ENCODE data around the gene CCDC87. TPM values are rescaled to one million over a fixed set of nuclear protein-coding genes. Genes with fewer than 3 reads are reported as not detected.
"Not testable (repeated sequence)": the region's sequence is repeated elsewhere in the genome, so short reads cannot be mapped to it uniquely, and the experiment has no call there.

CCDC87 gene
- total and polyA plus RNA-seq, 4 donors, result 0.14 to 0.17 (median 0.14) TPM; not detected in 1

GRCh38 chr11:66607126-66607834 lies 14.4 kb upstream of the CCDC87 start (continued):
- TF ChIP-seq ATF3 (IDR thresholded peaks at IDR 0.05) (no peak), RAD21 (IDR thresholded peaks at IDR 0.05) (peak; percentile 44 to 48), FOXA1 (IDR thresholded peaks at IDR 0.05) (peak; percentile 48), SP1 (IDR thresholded peaks at IDR 0.05) (peak; percentile 96), NR2F2 (IDR thresholded peaks at IDR 0.05) (peak; percentile 78), EGR1 (IDR thresholded peaks at IDR 0.05; ENCODE audit: low read depth in 2 of 2) (peak; percentile 46 to 58)

GRCh38 chr11:66606608-66607007 lies 13.7 kb upstream of the CCDC87 start:
- not testable (repeated sequence) for DNase-seq (ENCODE audit: low spot score); H3K9me3 ChIP-seq (ENCODE audit: control insufficient read depth in 4 of 4, low read length in 3 of 4); H3K9ac ChIP-seq (ENCODE audit: low read depth in 1 of 2, low read length in 2 of 2); H3K4me3 ChIP-seq (ENCODE audit: low read depth in 1 of 3, low read length in 3 of 3); H3K27me3 ChIP-seq (ENCODE audit: control insufficient read depth in 4 of 4, insufficient read depth in 4 of 4, low read length in 3 of 4)
- peak overlapping the region; percentile 75 to 89 for H3K27ac ChIP-seq (ENCODE audit: low read depth in 1 of 2, low read length in 2 of 2)
- peaks cover 3 to 14% (median 8%) of the 10 kb centered on the region in 4 donors for H3K36me3 ChIP-seq (ENCODE audit: control insufficient read depth in 4 of 4, insufficient read depth in 3 of 4, low read depth in 1 of 4, low read length in 3 of 4)
- H3K4me1 ChIP-seq (ENCODE audit: control insufficient read depth in 4 of 4, insufficient read depth in 4 of 4, low read length in 3 of 4), result peaks cover 15 to 52% (median 40%) of the 10 kb centered on the region in 4 donors
- 84% methylated on average over 3 of the region's 3 CpGs for WGBS

- Histone ChIP-seq H3K27ac (ENCODE audit: low read depth in 1 of 2, low read length in 2 of 2) (peak overlapping the region in 1 of 2 donors; percentile 53), H3K4me3 (ENCODE audit: low read depth in 1 of 3, low read length in 3 of 3) (no peak overlapping the region), H3K27me3 (ENCODE audit: control insufficient read depth in 4 of 4, insufficient read depth in 4 of 4, low read length in 3 of 4) (no peaks in the 10 kb centered on the region), H3K4me1 (ENCODE audit: control insufficient read depth in 4 of 4, insufficient read depth in 4 of 4, low read length in 3 of 4) (peaks cover 18 to 72% (median 58%) of the 10 kb centered on the region in 4 donors), H3K36me3 (ENCODE audit: control insufficient read depth in 4 of 4, insufficient read depth in 3 of 4, low read depth in 1 of 4, low read length in 3 of 4) (peaks cover 3 to 14% (median 8%) of the 10 kb centered on the region in 4 donors), H3K9ac (ENCODE audit: low read depth in 1 of 2, low read length in 2 of 2) (no peak overlapping the region), H3K9me3 (ENCODE audit: control insufficient read depth in 4 of 4, low read length in 3 of 4) (no peaks in the 10 kb centered on the region)
- TF ChIP-seq SP1 (IDR thresholded peaks at IDR 0.05) (no peak), MAX (IDR thresholded peaks at IDR 0.05) (no peak), HNF4A (conservative IDR thresholded peaks at IDR 0.05) (peak; percentile 11 to 37), TAF1 (conservative IDR thresholded peaks at IDR 0.05) (no peak), CTCF (IDR thresholded peaks at IDR 0.05; ENCODE audit: low read depth, low read length, missing input control) (no peak), RAD21 (IDR thresholded peaks at IDR 0.05) (no peak), GABPA (IDR thresholded peaks at IDR 0.05 in 1 of 2, conservative IDR thresholded peaks at IDR 0.05 in 1 of 2) (no peak), FOXA2 (IDR thresholded peaks at IDR 0.05) (no peak), FOXA1 (IDR thresholded peaks at IDR 0.05) (no peak), NR2F2 (IDR thresholded peaks at IDR 0.05) (no peak), HNF4G (IDR thresholded peaks at IDR 0.05) (no peak), ATF3 (IDR thresholded peaks at IDR 0.05) (no peak), RXRA (IDR thresholded peaks at IDR 0.05) (peak in 1 of 2 donors; percentile 9)
- 36% methylated on average over 5 of the region's 5 CpGs for WGBS
- DNase-seq (ENCODE audit: low spot score), result peak; percentile 73
Measured at GRCh38 chr11:66604155-66604554, 11.3 kb upstream of the CCDC87 start.

Measured in liver (tissue), 9 donors.